H1 (cell line): ENCODE results near the gene WDR35. TPM values are rescaled to one million over a fixed set of nuclear protein-coding genes. Genes with fewer than 3 reads are reported as not detected.

Source experiments
- CTCF ChIA-PET: fragments of 300-600 bp; sonication (Branson Sonifier 250); formaldehyde crosslinking; loops from one replicate; lab custom pipeline; 2021; ENCODE audit not compliant: partially characterized antibody; lab: Charles Lee
- POLR2A ChIA-PET: fragments of 300-600 bp; sonication (Branson Sonifier 250); formaldehyde crosslinking; loops from one replicate; lab custom pipeline; 2021; ENCODE audit warnings: inconsistent platforms; ENCODE audit not compliant: partially characterized antibody; lab: Charles Lee
- DNase-seq, 2 experiments: peaks; one replicate each; pipeline versions ENCODE4 v3.0.0 to v3.0.0-alpha.2; 2010 to 2022; ENCODE audit warnings: low spot score in 2 of 2, low read depth in 1 of 2, mixed read lengths in 1 of 2
- FAIRE-seq: peaks from 2 replicates; lab custom pipeline; 2011; peaks lifted over from hg19 to GRCh38; lab: Jason Lieb, UNC
- H2AFZ ChIP-seq: 2 replicates; pipeline ENCODE4 v1.8.1; 2012; ENCODE audit warnings: low read length, inconsistent platforms
- H2AK5ac ChIP-seq: 2 replicates; pipeline ENCODE4 v1.6.1; 2013; ENCODE audit warnings: low read depth, low read length
- H2BK120ac ChIP-seq: replicated peaks from 2 replicates; pipeline ENCODE3; 2013; ENCODE audit warnings: low read depth, low read length, inconsistent platforms
- H2BK12ac ChIP-seq: 2 replicates; pipeline ENCODE4 v1.6.1; 2013; ENCODE audit warnings: low read depth, low read length
- H2BK15ac ChIP-seq: 2 replicates; pipeline ENCODE4 v1.6.1; 2013; ENCODE audit warnings: low read length
- H2BK20ac ChIP-seq: 2 replicates; pipeline ENCODE4 v1.6.1; 2013; ENCODE audit warnings: low read length
- H2BK5ac ChIP-seq: 2 replicates; pipeline ENCODE4 v1.6.1; 2013; ENCODE audit warnings: low read depth, low read length
- H3K14ac ChIP-seq: 2 replicates; pipeline ENCODE4 v1.6.1; 2013; ENCODE audit warnings: inconsistent platforms; ENCODE audit not compliant: insufficient read length
- H3K18ac ChIP-seq: 2 replicates; pipeline ENCODE4 v1.6.1; 2013; ENCODE audit warnings: low read length; ENCODE audit errors: extremely low read depth
- H3K23ac ChIP-seq: 2 replicates; pipeline ENCODE4 v1.6.1; 2013; ENCODE audit warnings: inconsistent platforms; ENCODE audit not compliant: insufficient read length
- H3K23me2 ChIP-seq: 2 replicates; pipeline ENCODE4 v1.6.1; 2013; ENCODE audit warnings: low read depth, low read length
- H3K27ac ChIP-seq: 2 replicates; pipeline ENCODE4 v1.6.1; 2011; ENCODE audit warnings: low read depth, low read length, inconsistent platforms
- H3K27me3 ChIP-seq, 4 experiments: replicated peaks in 1 of 4; 1 replicate in 1 of 4; 2 replicates in 3 of 4; pipeline versions ENCODE4 v1.6.1 to v1.8.1; 2011 to 2013; ENCODE audit warnings: low read length in 3 of 4, mild to moderate bottlenecking in 3 of 4, inconsistent platforms in 2 of 4, mixed read lengths in 2 of 4, moderate library complexity in 1 of 4; ENCODE audit not compliant: control insufficient read depth in 3 of 4, insufficient read depth in 3 of 4; ENCODE audit errors: extremely low read depth in 1 of 4
- H3K36me3 ChIP-seq, 4 experiments: 2 replicates each; pipeline versions ENCODE4 v1.6.1 to v1.8.1; 2011 to 2013; ENCODE audit warnings: mild to moderate bottlenecking in 4 of 4, low read length in 3 of 4, moderate library complexity in 2 of 4, control low read depth in 1 of 4, inconsistent platforms in 1 of 4; ENCODE audit not compliant: insufficient read depth in 4 of 4, control insufficient read depth in 2 of 4
- H3K4ac ChIP-seq: replicated peaks from 2 replicates; pipeline ENCODE3; 2013; ENCODE audit warnings: low read length, low read depth, mixed read lengths, inconsistent platforms; ENCODE audit not compliant: insufficient read length
- H3K4me1 ChIP-seq, 4 experiments: replicated peaks in 1 of 4; 1 replicate in 1 of 4; 2 replicates in 3 of 4; pipeline versions ENCODE4 v1.6.1 to v1.8.1; 2011 to 2013; ENCODE audit warnings: low read length in 3 of 4, inconsistent platforms in 2 of 4, mixed read lengths in 1 of 4; ENCODE audit not compliant: insufficient read depth in 4 of 4, control insufficient read depth in 3 of 4
- H3K4me2 ChIP-seq, 2 experiments: 2 replicates each; pipeline versions ENCODE4 v1.6.1 to v1.8.1; 2011 to 2013; ENCODE audit warnings: low read depth in 2 of 2, low read length in 2 of 2, control low read depth in 1 of 2, inconsistent platforms in 1 of 2, mild to moderate bottlenecking in 1 of 2; ENCODE audit not compliant: insufficient read depth in 1 of 2
- H3K4me3 ChIP-seq, 4 experiments: fragments of 200-600, 300-600 bp in 1 of 4; sonication (generic), shearing (Covaris generic), sonication (Bioruptor Twin) in 1 of 4; 2 replicates each; pipeline versions ENCODE4 v1.5.1 to v1.8.1; 2011 to 2016; ENCODE audit warnings: low read length in 4 of 4, low read depth in 3 of 4, control low read depth in 2 of 4, inconsistent platforms in 2 of 4, mild to moderate bottlenecking in 2 of 4, mixed read lengths in 1 of 4, moderate library complexity in 1 of 4; ENCODE audit not compliant: insufficient read depth in 2 of 4; ENCODE audit errors: extremely low read depth in 1 of 4
- H3K56ac ChIP-seq: replicated peaks from 2 replicates; pipeline ENCODE3; 2013; ENCODE audit warnings: low read depth, mild to moderate bottlenecking, mixed read lengths, low read length, inconsistent platforms; ENCODE audit not compliant: insufficient read length
- H3K79me1 ChIP-seq: 2 replicates; pipeline ENCODE4 v1.6.1; 2013; ENCODE audit warnings: low read depth, low read length, control low read depth
- H3K79me2 ChIP-seq, 2 experiments: 2 replicates each; pipeline versions ENCODE4 v1.6.1 to v1.8.1; 2012 to 2013; ENCODE audit warnings: low read length in 2 of 2, mild to moderate bottlenecking in 2 of 2, inconsistent platforms in 1 of 2; ENCODE audit not compliant: insufficient read depth in 2 of 2, control insufficient read depth in 1 of 2
- H3K9ac ChIP-seq, 4 experiments: replicated peaks in 1 of 4; 1 replicate in 1 of 4; 2 replicates in 3 of 4; pipeline versions ENCODE4 v1.6.1 to v1.8.1; 2011 to 2013; ENCODE audit warnings: low read depth in 3 of 4, low read length in 3 of 4, control low read depth in 2 of 4, mild to moderate bottlenecking in 2 of 4, moderate library complexity in 2 of 4, inconsistent platforms in 1 of 4; ENCODE audit errors: extremely low read depth in 1 of 4
- H3K9me3 ChIP-seq, 2 experiments: 2 replicates each; pipeline versions ENCODE4 v1.6.1 to v1.8.1; 2012 to 2013; ENCODE audit warnings: mild to moderate bottlenecking in 2 of 2, moderate library complexity in 2 of 2, control low read depth in 1 of 2, inconsistent platforms in 1 of 2, low read depth in 1 of 2, low read length in 1 of 2, mixed read lengths in 1 of 2; ENCODE audit not compliant: insufficient read depth in 2 of 2
- H4K20me1 ChIP-seq, 2 experiments: replicated peaks in 1 of 2; 2 replicates each; pipeline versions ENCODE3 to v1.8.1; 2011 to 2013; ENCODE audit warnings: inconsistent platforms in 2 of 2, low read length in 2 of 2, mild to moderate bottlenecking in 1 of 2; ENCODE audit not compliant: insufficient read depth in 2 of 2, control insufficient read depth in 1 of 2
- H4K5ac ChIP-seq: 2 replicates; pipeline ENCODE4 v1.6.1; 2013; ENCODE audit warnings: low read length, low read depth, mixed read lengths, inconsistent platforms; ENCODE audit not compliant: insufficient read length
- H4K8ac ChIP-seq: 2 replicates; pipeline ENCODE4 v1.8.0; 2013; ENCODE audit warnings: mild to moderate bottlenecking, moderate library complexity, low read length, inconsistent platforms; ENCODE audit not compliant: insufficient read depth; ENCODE audit errors: extremely low read depth
- H4K91ac ChIP-seq: replicated peaks from 2 replicates; pipeline ENCODE3; 2013; ENCODE audit warnings: low read length, mixed read lengths, inconsistent platforms; ENCODE audit not compliant: insufficient read length
- WGBS, 2 experiments: shearing (Covaris generic) in 1 of 2; methylation state at CpG; one replicate each; pipeline versions ENCODE4 v1.1.6 to v1.1.7; 2013 to 2015; ENCODE audit warnings: low lambda C conversion rate in 2 of 2, mixed read lengths in 2 of 2, inconsistent platforms in 1 of 2, low coverage in 1 of 2, missing lambda C conversion rate in 1 of 2; ENCODE audit not compliant: insufficient replicate concordance in 2 of 2, insufficient coverage in 1 of 2, insufficient read length in 1 of 2; ENCODE audit errors: extremely low coverage in 1 of 2, missing lambda C conversion rate in 1 of 2; 5-methylcytosine and 5-hydroxymethylcytosine counted together
- polyA plus RNA-seq, 7 experiments: library from polyadenylated mRNA; depleted of rRNA in 3 of 7; stranded (reverse) in 5 of 7; unstranded in 2 of 7; fragments of >200 nt in 5 of 7; fragments of 200-250 nt in 2 of 7; gene quantifications; 1 replicate in 5 of 7; 2 replicates in 1 of 7; 4 replicates in 1 of 7; pipeline versions ENCODE4 v1.2.1 to v1.2.3, GENCODE V29; 2011 to 2013; ENCODE audit warnings: missing spikeins in 2 of 7, mixed read lengths in 2 of 7
- total RNA-seq: library from RNA; stranded (reverse); fragmentation: NEBNext Ultra II Directional; extraction: Animal tissue kit (Norgen Biotek cat#: 25700); gene quantifications from 2 replicates; pipeline ENCODE4 v1.2.1, GENCODE V29; 2021

The WDR35 gene
- total and polyA plus RNA-seq, 2 of the 8 experiments (the other 6 are each of a cell fraction or from before 2014, with no cell fraction given): 9.0 to 25.5 TPM

DNA sequence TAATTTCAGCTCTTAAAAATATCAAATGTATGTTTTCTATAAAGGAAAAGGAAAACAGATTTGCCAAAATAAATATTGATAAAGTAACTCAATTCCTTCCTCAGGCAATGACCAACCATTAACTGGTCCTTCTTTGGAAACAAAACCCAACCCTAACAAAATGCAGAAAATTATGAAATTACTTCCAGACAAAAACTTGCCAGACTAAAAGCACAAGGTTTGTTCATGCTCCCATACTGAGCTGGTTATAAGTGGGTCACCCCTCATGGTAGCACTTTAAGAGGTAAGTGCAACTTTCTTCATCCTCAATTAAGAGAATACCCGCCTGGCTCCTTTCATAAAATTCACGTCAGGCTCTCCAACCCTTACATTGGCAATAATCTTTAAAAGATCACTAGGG is 57.0 kb downstream of the WDR35 start:
- no peak overlapping the region for H3K4me2 ChIP-seq

More for the DNA sequence above, 57.0 kb downstream of the WDR35 start:
- no peaks in the 10 kb centered on the region for H3K4me1 ChIP-seq
- H3K4me3 ChIP-seq: no peak overlapping the region
- no peak overlapping the region for H3K18ac ChIP-seq
- H4K20me1 ChIP-seq: no peaks in the 10 kb centered on the region
- no peak overlapping the region for H2BK5ac ChIP-seq
- no peak overlapping the region for H2AK5ac ChIP-seq
- ChIA-PET POLR2A (no interaction called here), CTCF (interaction anchor here (1.3 to 1.4 kb wide), 2 partner anchors 82 to 293 kb away, joined by 3 to 7 read pairs; no protein-coding TSS in a partner anchor)
- H3K27me3 ChIP-seq: no peaks in the 10 kb centered on the region
- H2BK120ac ChIP-seq: no peak overlapping the region
- no peak overlapping the region for H3K27ac ChIP-seq
- FAIRE-seq (no peak), DNase-seq (no peak)
- H3K4ac ChIP-seq: no peak overlapping the region
- no peak overlapping the region for H2BK15ac ChIP-seq
- H3K56ac ChIP-seq: no peak overlapping the region
- no peak overlapping the region for H2BK20ac ChIP-seq
- H4K5ac ChIP-seq: no peak overlapping the region
- no peak overlapping the region for H3K23ac ChIP-seq
- no peaks in the 10 kb centered on the region for H3K79me2 ChIP-seq
- no peak overlapping the region for H3K14ac ChIP-seq
- H3K36me3 ChIP-seq: peaks cover 3 to 70% (median 34%) of the 10 kb centered on the region in 4 experiments; a peak in 7 of 8 replicates
- H4K91ac ChIP-seq: no peak overlapping the region
- H3K9me3 ChIP-seq: peaks cover 2 to 6% of the 10 kb centered on the region in 2 experiments; a peak in 3 of 4 replicates
- no peak overlapping the region for H4K8ac ChIP-seq
- no peaks in the 10 kb centered on the region for H3K79me1 ChIP-seq
- no peak overlapping the region for H2AFZ ChIP-seq
- no peak overlapping the region for H2BK12ac ChIP-seq
- no peaks in the 10 kb centered on the region for H3K23me2 ChIP-seq
- WGBS, 2 experiments: 89% methylated on average over 2 of the region's 2 CpGs; no CpG with 5 or more reads in 1 of the 2 experiments
- no peak overlapping the region for H3K9ac ChIP-seq
